HG03097 (cell line): Measurements from ENCODE around the gene ZDHHC13.
"Not testable (repeated sequence)": the region's sequence is repeated elsewhere in the genome, so short reads cannot be mapped to it uniquely, and the experiment has no call there.

Experiments
- ATAC-seq: cut with Tn5 transposase; IDR thresholded peaks from one replicate; pipeline ENCODE4 v1.9.1; 2021; ENCODE audit not compliant: unreplicated experiment, low FRiP score

Gene ZDHHC13

GRCh38 chr11:19094859-19095258, 22.1 kb upstream of the ZDHHC13 start:
- no peak for ATAC-seq

- ATAC-seq: no peak
These were observed 17.9 kb upstream of the ZDHHC13 start for GRCh38 chr11:19099093-19099492.

GRCh38 chr11:19100885-19101284, 16.1 kb upstream of the ZDHHC13 start:
- ATAC-seq: no peak

- no peak for ATAC-seq
These were observed 15.0 kb upstream of the ZDHHC13 start for GRCh38 chr11:19101796-19102520.

GRCh38 chr11:19102521-19102900, 14.5 kb upstream of the ZDHHC13 start:
- ATAC-seq: no peak

GRCh38 chr11:19105011-19105410, 12.0 kb upstream of the ZDHHC13 start:
- ATAC-seq: no peak

GRCh38 chr11:19107125-19107524, 9.8 kb upstream of the ZDHHC13 start:
- no peak for ATAC-seq

GRCh38 chr11:19110295-19110694, 6.7 kb upstream of the ZDHHC13 start:
- ATAC-seq: no peak

GRCh38 chr11:19111809-19112208, 5.2 kb upstream of the ZDHHC13 start:
- ATAC-seq: no peak

- ATAC-seq: no peak
These were observed 545 bp upstream of the ZDHHC13 start for GRCh38 chr11:19116276-19116970.

GRCh38 chr11:19117760-19118097, 761 bp downstream of the ZDHHC13 start:
- ATAC-seq: no peak

- ATAC-seq: no peak
These were observed 4.7 kb downstream of the ZDHHC13 start for GRCh38 chr11:19121646-19122045.

- no peak for ATAC-seq
These were observed 6.1 kb downstream of the ZDHHC13 start for GRCh38 chr11:19122960-19123615.

- ATAC-seq: not testable (repeated sequence)
These were observed 9.8 kb downstream of the ZDHHC13 start for GRCh38 chr11:19126562-19127325.

- no peak for ATAC-seq
These were observed 17.0 kb downstream of the ZDHHC13 start for GRCh38 chr11:19134004-19134403.

GRCh38 chr11:19136884-19137283, 19.9 kb downstream of the ZDHHC13 start:
- not testable (repeated sequence) for ATAC-seq

GRCh38 chr11:19145319-19145718, 28.4 kb downstream of the ZDHHC13 start:
- no peak for ATAC-seq

GRCh38 chr11:19156892-19157291, 39.9 kb downstream of the ZDHHC13 start:
- no peak for ATAC-seq

- no peak for ATAC-seq
These were observed 43.9 kb downstream of the ZDHHC13 start for GRCh38 chr11:19160847-19161246.

GRCh38 chr11:19161651-19162050, 44.7 kb downstream of the ZDHHC13 start:
- ATAC-seq: no peak

GRCh38 chr11:19162951-19163505, 46.1 kb downstream of the ZDHHC13 start:
- ATAC-seq: no peak
